H1 (cell line): Measurements from ENCODE around the gene OPCML. TPM values are rescaled to one million over a fixed set of nuclear protein-coding genes. Genes with fewer than 3 reads are reported as not detected.

ENCODE experiments used
- CHD7 ChIP-seq: fragments of 300-600 bp; sonication (generic); IDR thresholded peaks from 2 replicates; pipeline ENCODE4 v1.7.1; 2012; ENCODE audit warnings: low read length, moderate library complexity, mild to moderate bottlenecking, inconsistent platforms; ENCODE audit not compliant: insufficient replicate concordance
- JUN ChIP-seq: IDR thresholded peaks from 2 replicates; pipeline ENCODE4 v1.6.1; 2011; ENCODE audit warnings: low read depth, mild to moderate bottlenecking, improper control_type of control experiment, low read length
- polyA plus RNA-seq, 7 experiments: library from polyadenylated mRNA; depleted of rRNA in 3 of 7; stranded (reverse) in 5 of 7; unstranded in 2 of 7; fragments of >200 nt in 5 of 7; fragments of 200-250 nt in 2 of 7; gene quantifications; 1 replicate in 5 of 7; 2 replicates in 1 of 7; 4 replicates in 1 of 7; pipeline versions ENCODE4 v1.2.1 to v1.2.3, GENCODE V29; 2011 to 2013; ENCODE audit warnings: missing spikeins in 2 of 7, mixed read lengths in 2 of 7
- total RNA-seq: library from RNA; stranded (reverse); fragmentation: NEBNext Ultra II Directional; extraction: Animal tissue kit (Norgen Biotek cat#: 25700); gene quantifications from 2 replicates; pipeline ENCODE4 v1.2.1, GENCODE V29; 2021

OPCML gene
- total and polyA plus RNA-seq, 2 of the 8 experiments (the other 6 are each of a cell fraction or from before 2014, with no cell fraction given) = 2.3 to 3.1 TPM

- TF ChIP-seq CHD7 (no peak), JUN (no peak)
Measured at GRCh38 chr11:132445859-132446291, 1086.4 kb downstream of the OPCML start (continued).
